OCI-LY3 (cell line): Measurements from ENCODE around the gene MAP2K6.

Experiments used
- CTCF ChIP-seq: fragments of 200-600, 300-600 bp; sonication (generic); IDR thresholded peaks from 2 replicates; pipeline ENCODE4 v1.5.1; 2014; ENCODE audit warnings: antibody characterized with exemption, low read length, low read depth
- EZH2phosphoT487 ChIP-seq: fragments of 200-600 bp; shearing (Covaris generic); IDR thresholded peaks from 2 replicates; pipeline ENCODE4 v1.6.1; 2018; ENCODE audit warnings: antibody characterized with exemption, mixed run types, low read depth

GRCh38 chr17:69471406-69471805 is 56.9 kb downstream of the MAP2K6 start:
- no peak for TF ChIP-seq CTCF
- no peak for TF ChIP-seq EZH2phosphoT487
